ENCODE results near the gene GPC3. TPM values are rescaled to one million over a fixed set of nuclear protein-coding genes. Genes with fewer than 3 reads are reported as not detected.

The GPC3 gene
- total RNA-seq, 6 donors from 2014 or later, result 9.4 to 111 (median 57.6) TPM

GRCh38 chrX:133574716-133575115, 410.7 kb downstream of the GPC3 start:
- no peaks in the 10 kb centered on the region for H3K27me3 ChIP-seq
- no peak for DNase-seq
- no peak for ATAC-seq (ENCODE audit: low FRiP score in 2 of 2)
- 89 to 93% methylated on average over 2 of the region's 2 CpGs for WGBS, 2 donors
- no peak for TF ChIP-seq POLR2A (IDR thresholded peaks at IDR 0.05)
- TF ChIP-seq CTCF (IDR thresholded peaks at IDR 0.05), result no peak
- TF ChIP-seq POLR2AphosphoS5 (IDR thresholded peaks at IDR 0.05), result no peak
- TF ChIP-seq EP300 (IDR thresholded peaks at IDR 0.05), result no peak
- no peaks in the 10 kb centered on the region for H3K36me3 ChIP-seq
- H3K9me3 ChIP-seq, result peaks cover 0 to 10% (median 2%) of the 10 kb centered on the region in 4 donors
- H3K4me3 ChIP-seq, result no peak overlapping the region
- H3K4me1 ChIP-seq, result no peaks in the 10 kb centered on the region
- no peak overlapping the region for H3K27ac ChIP-seq

GRCh38 chrX:133570549-133570948, 414.8 kb downstream of the GPC3 start:
- H3K4me3 ChIP-seq, result no peak overlapping the region
- 44 to 70% methylated on average over 1 of the region's 1 CpG for WGBS, 2 donors
- no peak for TF ChIP-seq POLR2AphosphoS5 (IDR thresholded peaks at IDR 0.05)
- TF ChIP-seq EP300 (IDR thresholded peaks at IDR 0.05), result no peak
- TF ChIP-seq CTCF (IDR thresholded peaks at IDR 0.05), result no peak
- TF ChIP-seq POLR2A (IDR thresholded peaks at IDR 0.05), result no peak
- no peak for ATAC-seq (ENCODE audit: low FRiP score in 2 of 2)
- no peaks in the 10 kb centered on the region for H3K27me3 ChIP-seq
- H3K36me3 ChIP-seq, result no peaks in the 10 kb centered on the region
- no peak for DNase-seq
- peaks cover 0 to 10% (median 2%) of the 10 kb centered on the region in 4 donors for H3K9me3 ChIP-seq
- no peak overlapping the region for H3K27ac ChIP-seq
- no peaks in the 10 kb centered on the region for H3K4me1 ChIP-seq

- Histone ChIP-seq H3K4me1 (no peaks in the 10 kb centered on the region), H3K36me3 (no peaks in the 10 kb centered on the region), H3K9me3 (peaks cover 0 to 10% (median 2%) of the 10 kb centered on the region in 4 donors), H3K4me3 (no peak overlapping the region), H3K27ac (no peak overlapping the region), H3K27me3 (no peaks in the 10 kb centered on the region)
- DNase-seq (no peak), ATAC-seq (ENCODE audit: low FRiP score in 2 of 2) (no peak)
- TF ChIP-seq CTCF (IDR thresholded peaks at IDR 0.05), result no peak
- TF ChIP-seq EP300 (IDR thresholded peaks at IDR 0.05), result no peak
- TF ChIP-seq POLR2AphosphoS5 (IDR thresholded peaks at IDR 0.05), result no peak
- TF ChIP-seq POLR2A (IDR thresholded peaks at IDR 0.05), result no peak
These were observed 416.2 kb downstream of the GPC3 start for GRCh38 chrX:133569217-133569616.

- Histone ChIP-seq H3K27ac (no peak overlapping the region), H3K4me1 (no peaks in the 10 kb centered on the region), H3K9me3 (peaks cover 0 to 8% (median 2%) of the 10 kb centered on the region in 4 donors), H3K36me3 (no peaks in the 10 kb centered on the region), H3K4me3 (no peak overlapping the region), H3K27me3 (no peaks in the 10 kb centered on the region)
- WGBS, 2 donors, result 0% methylated on average over 1 of the region's 1 CpG; no CpG with 5 or more reads in 1 of the 2 donors
- ATAC-seq (ENCODE audit: low FRiP score in 2 of 2) (no peak), DNase-seq (no peak)
- TF ChIP-seq POLR2A (IDR thresholded peaks at IDR 0.05) (no peak), CTCF (IDR thresholded peaks at IDR 0.05) (no peak), EP300 (IDR thresholded peaks at IDR 0.05) (no peak), POLR2AphosphoS5 (IDR thresholded peaks at IDR 0.05) (no peak)
These were observed 417.3 kb downstream of the GPC3 start for GRCh38 chrX:133568109-133568508.

GRCh38 chrX:133566876-133567275, 418.5 kb downstream of the GPC3 start:
- no peak for TF ChIP-seq POLR2AphosphoS5 (IDR thresholded peaks at IDR 0.05)
- TF ChIP-seq EP300 (IDR thresholded peaks at IDR 0.05), result no peak
- no peak for TF ChIP-seq CTCF (IDR thresholded peaks at IDR 0.05)
- TF ChIP-seq POLR2A (IDR thresholded peaks at IDR 0.05), result no peak
- WGBS, 2 donors, result 88 to 93% methylated on average over 1 of the region's 1 CpG
- Histone ChIP-seq H3K27me3 (no peaks in the 10 kb centered on the region), H3K27ac (no peak overlapping the region), H3K4me1 (no peaks in the 10 kb centered on the region), H3K9me3 (no peaks in the 10 kb centered on the region), H3K36me3 (no peaks in the 10 kb centered on the region), H3K4me3 (no peak overlapping the region)
- ATAC-seq (ENCODE audit: low FRiP score in 2 of 2) (no peak), DNase-seq (no peak)
